GM21423 (cell line): ENCODE data around the gene TK2.
"Not testable (repeated sequence)": the region's sequence is repeated elsewhere in the genome, so short reads cannot be mapped to it uniquely, and the experiment has no call there.

Experiments
- ATAC-seq: cut with Tn5 transposase; IDR thresholded peaks from one replicate; pipeline ENCODE4 v1.9.1; 2021; ENCODE audit warnings: mild to moderate bottlenecking, moderate library complexity; ENCODE audit not compliant: unreplicated experiment

Gene TK2

DNA sequence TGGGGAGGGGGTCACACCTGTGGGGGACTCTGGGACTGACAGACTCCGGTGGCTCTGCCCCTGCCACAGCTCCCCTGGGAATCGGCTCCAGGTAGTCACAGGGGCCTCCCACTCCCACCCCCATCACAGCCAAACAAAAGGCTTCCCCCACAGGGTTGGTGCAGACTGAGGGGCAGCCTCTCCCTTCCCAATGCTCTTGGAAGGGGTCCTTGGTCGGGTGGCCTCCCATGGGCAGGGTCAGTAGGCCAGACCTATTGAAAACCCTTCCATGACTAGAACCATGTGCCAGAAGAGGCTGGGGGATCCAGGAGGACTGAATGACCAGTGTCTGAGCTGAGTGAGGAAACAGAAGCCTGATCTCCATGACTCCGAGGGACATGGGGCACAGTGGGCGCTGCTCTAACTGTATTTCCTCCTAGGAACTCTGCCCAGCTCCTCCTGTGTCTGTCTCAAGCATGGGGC lies 28.6 kb downstream of the TK2 start:
- ATAC-seq, result no peak

DNA sequence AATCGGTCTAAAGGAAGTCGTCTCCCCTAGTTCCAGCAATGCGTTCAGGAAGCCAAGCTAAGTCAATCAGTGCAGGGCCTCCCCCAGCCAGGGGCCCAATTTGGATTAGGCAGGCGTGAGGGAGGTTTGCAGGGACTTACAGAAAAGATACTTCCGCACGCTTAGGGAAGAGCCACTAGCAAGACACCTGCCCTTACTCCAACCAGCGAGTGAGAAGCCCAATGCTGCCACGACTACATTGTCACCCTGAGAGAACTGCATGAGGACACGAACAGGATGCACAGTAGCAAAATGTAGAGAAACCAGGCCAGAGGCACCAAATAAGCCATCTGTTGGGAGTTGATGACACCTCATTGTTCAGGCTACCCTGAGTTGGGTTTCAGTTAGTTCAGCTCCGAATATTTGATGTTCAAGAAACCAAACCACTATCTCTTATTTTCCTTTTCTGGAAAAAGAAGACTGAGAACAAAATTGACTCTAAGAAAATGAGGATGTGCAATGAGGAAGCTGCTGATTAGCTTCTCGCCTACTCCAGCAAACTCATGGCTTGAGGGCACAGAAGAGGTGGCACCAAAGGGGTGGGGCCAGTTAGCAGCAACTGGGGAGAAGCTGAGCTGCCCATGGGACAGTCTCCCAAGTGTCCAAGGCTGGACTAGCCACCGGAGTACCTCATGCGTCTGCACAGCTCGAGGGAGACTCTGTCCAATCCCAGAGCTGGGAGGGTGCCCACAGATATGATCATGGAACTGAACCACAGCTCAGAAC lies 29.3 kb downstream of the TK2 start:
- ATAC-seq, result no peak

DNA sequence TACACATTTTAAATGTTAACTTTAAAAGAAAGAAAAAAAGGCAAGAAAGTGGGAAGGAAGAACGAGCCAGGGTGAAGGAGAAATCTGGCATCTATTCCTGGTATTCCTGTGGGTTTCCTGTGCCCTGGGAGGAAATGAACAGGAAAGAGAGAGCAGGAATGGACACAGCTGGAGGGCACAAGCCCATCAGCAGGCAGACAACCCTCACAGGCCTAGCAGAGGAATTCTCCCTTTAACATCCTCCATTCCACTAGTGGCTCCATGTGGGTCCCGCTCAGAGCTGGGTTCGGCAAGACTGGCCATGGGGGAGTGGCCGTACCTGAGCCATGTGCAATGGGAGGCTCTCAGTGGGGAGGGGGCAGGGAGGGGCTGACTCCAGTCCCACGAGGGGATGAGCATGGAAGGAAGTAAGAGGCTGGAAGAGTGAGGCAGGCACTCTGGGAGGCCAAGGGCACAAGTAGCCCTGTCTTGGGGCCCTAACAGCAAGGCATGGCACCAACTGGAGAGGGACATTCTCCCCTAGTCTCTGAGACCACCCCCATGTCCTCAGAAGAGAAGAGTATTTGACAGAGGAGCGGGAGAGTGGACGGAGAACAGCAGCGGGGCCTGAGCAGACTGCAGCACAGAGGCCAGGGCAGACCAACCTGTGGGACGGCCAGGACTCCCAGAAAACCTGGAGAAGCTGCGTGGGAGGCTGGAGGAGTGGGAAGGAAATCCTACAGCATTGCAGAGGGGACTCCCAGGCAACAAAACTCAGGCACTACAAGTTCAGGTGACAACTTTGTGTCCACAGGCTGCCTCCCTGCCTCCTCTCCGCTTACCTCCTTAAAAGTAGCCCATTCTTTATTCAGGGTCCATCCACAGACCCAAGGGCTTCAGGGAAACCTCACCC lies 30.2 kb downstream of the TK2 start:
- no peak for ATAC-seq

DNA sequence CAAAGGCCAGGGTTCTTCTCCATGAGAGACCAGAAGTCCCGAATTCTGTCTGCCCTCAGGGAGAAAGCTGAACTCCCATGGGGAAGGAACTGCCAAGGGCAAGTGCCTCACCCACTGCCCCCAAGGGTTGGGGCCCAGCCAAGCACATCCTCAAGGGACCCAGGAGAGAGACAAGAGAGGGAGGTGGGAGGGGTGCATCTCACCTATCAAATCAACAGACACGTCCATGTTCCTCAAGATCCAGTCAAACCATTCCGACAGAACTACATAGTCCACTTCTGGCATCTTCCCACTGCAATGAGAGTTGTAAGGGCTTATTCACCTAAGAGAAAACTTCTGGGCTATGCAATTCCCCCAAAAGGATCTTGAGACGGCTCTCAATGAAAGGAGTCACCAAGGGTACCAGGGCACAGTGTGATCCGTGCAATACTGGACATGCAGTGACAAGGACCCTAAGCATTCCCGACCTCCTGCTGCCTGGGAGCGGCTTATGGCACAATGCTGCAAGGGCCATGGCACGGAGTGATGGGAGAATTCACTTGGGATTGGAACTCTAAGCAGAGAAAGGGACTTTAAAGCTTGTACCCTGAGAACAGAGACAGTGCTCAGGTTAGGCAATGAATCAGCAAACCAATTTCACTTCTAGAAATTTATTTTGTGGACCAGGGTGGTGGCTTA lies 32.2 kb downstream of the TK2 start:
- ATAC-seq, result no peak

DNA sequence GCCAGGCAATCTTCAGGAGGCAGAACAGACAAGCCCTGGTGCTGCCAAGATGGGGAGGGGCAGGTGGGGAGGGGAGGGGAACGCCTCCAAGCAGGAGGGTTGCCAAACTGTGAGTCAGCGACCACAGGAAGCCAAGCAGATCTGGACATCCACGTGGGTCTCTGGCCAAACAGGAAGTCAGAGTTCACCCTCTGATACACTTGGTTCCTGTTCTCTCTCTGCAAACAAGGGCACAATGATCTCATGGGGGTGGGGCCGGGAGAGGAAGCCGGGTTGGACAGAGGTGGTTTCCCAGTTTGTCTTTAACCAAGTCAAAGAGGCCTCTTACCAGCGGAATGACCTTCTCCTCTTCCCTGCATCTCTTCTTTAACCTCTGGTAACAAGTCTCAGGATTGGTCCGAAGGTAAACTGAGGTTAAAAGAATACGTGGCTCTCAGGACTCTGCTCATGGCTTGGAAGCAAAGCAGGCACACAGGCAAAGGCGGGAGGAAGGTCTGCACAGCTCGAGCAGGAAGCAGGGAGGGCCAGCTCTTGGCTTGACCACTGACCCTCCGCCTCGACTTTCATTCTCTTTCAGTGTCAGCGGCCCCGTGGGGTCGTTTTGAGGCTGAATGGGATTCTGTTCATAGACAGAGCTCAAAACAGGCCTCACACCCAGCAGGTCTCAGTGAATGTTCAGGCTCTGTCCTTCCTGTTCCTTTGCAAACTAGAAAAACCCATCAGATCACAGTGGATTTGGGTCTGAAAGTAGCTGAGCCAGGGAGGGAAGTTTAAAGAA lies 32.9 kb downstream of the TK2 start:
- peak; percentile 97 for ATAC-seq

DNA sequence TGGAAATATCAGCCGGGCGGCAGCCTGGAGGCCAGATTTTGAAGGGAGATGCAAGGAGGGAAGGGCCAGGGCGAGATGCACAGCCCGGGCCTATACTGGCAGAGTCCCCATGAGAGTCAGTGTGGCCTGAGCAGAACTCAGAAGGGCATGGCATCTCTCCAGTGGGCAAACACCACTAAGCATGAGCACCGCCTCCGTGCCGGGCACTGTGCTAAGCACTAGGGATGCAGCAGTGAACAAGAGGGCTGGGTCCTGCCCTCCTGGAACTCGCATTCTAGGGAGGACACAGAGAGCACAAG lies 33.5 kb downstream of the TK2 start:
- ATAC-seq, result no peak

DNA sequence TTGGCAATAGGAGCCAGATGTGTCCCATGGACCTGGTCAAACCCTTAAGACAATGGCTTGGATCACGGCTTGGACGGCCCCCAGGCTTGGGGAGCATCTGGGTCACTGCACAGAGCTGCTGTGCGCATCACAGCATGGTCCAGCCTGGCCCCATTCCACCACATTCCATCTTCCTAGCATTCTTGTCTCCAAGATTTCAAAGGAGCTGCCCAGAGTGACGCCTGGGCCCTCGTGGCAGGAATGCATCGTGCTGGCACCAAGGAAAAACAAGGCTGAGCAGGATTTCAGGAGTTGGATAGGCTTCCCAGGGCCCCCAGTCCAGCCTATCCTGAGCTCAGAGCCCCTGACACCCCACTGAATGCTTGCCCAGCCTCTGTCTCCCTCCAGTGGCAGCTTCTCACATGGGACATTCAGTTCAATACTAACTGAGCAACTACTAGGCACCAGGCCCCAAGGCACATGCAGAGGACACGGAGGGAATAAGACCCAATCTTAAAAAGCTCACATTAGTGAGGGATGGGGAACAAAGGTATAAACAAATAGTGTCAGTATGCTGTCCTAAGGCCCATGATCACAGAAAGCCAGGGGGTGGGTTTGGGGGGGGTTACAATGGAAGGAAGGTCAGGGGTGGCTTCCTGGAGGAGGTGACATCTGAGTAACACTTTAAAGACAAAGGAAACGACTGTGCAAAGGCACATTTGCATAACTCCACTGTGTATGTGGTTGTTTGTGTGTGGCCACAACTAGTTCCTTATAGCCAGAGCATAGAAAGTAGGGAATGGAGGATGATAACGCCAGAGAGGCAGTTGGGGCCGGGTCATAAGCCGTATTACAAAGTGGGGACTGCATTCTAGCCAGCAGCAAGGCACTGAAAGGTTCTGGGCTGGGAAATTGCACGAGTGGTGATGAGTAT lies 34.1 kb downstream of the TK2 start:
- no peak for ATAC-seq

DNA sequence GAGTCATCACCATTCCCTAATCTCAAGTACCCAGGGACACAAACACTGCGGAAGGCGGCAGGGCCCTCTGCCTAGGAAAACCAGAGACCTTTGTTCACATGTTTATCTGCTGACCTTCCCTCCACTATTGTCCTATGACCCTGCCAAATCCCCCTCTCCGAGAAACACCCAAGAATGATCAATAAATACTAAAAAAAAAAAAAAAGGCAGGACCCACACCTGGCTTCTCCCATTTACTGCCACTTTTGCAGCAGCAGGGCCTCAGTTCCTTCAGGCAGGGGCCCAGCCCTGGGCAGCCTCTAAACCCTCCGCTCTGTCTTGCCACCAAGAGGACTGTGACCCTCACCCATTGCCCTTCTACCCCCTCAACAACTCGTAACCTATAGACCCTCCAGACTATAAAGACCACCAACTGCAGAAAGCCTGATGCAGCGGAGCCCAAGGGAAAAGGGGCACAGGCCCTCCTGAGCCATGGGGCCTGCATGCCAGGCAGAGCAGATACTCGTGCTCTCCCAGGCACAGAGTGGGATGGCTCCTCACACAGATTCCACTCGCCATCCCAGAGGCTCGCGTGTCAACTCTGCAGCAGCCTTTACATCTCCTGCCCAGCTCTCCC lies 34.8 kb downstream of the TK2 start:
- not testable (repeated sequence) for ATAC-seq

DNA sequence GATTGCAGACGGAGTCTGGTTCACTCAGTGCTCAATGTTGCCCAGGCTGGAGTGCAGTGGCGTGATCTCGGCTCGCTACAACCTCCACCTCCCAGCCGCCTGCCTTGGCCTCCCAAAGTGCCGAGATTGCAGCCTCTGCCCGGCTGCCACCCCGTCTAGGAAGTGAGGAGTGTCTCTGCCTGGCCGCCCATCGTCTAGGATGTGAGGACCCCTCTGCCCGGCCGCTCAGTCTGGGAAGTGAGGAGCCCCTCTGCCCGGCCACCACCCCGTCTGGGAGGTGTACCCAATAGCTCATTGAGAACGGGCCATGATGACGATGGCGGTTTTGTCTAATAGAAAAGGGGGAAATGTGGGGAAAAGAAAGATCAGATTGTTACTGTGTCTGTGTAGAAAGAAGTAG lies 35.5 kb downstream of the TK2 start:
- not testable (repeated sequence) for ATAC-seq

DNA sequence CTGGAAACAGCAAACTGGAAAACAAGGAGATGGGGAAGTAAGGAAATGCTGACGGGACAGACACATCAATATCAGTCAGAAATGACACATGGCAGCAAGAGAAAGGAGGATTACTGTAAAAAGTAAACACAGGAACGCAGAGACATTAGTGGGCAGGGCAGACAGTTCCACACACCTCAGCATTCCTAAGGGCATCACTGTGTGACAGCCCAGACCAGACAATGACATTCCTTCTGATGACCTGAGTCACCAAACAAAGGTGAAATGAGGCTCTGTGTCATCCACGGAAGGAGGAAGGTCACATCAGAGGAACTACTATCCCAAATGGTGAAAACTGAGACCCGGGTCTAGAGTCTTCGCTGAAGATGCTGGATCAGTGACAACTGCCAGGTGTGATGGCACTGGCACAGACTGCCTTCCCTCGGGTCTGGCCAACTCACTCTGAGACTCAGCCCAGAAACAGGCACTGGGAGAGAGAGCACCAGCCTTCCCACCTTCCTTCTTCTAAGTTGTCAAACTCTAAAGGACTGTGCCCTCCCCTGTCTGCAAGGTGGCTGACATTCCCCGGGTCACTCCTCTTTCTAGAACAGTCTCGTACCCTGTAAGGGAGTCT lies 36.7 kb downstream of the TK2 start:
- ATAC-seq, result no peak

DNA sequence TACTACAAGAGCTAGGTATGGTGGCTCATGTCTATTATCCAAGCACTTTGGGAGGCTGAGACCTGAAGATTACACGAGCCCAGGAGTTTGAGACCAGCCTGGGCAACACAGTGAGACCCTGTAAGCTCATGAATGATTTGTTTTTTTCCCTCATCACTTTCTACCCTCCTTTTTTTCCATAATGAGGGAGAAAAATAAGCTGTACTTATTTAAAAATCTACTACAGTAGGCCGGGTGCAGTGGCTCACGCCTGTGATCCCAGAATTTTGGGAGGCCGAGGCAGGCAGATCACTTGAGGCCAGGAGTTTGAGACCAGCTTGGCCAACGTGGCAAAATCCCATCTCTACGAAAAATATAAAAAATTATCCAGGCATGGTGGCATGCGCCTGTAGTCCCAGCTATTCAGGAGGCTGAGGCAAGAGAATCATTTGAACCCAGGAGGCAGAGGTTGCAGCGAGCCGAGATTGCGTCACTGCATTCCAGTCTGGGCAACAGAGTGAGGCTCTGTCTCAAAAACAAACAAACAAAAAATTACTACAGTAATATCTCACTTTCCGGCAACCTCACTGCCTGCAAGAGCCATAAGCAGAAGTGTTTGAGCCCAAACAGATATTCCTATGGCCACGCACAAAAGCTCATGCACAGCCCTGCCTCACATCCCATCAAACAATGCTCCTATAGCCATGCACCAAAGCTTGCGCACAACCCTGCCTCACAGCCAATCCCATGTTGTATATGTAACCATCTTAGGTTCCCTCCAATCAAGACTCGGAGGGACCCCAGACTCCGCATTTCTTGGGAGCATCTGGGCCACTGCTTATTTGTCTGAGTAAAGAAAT lies 37.4 kb downstream of the TK2 start:
- ATAC-seq, result no peak

DNA sequence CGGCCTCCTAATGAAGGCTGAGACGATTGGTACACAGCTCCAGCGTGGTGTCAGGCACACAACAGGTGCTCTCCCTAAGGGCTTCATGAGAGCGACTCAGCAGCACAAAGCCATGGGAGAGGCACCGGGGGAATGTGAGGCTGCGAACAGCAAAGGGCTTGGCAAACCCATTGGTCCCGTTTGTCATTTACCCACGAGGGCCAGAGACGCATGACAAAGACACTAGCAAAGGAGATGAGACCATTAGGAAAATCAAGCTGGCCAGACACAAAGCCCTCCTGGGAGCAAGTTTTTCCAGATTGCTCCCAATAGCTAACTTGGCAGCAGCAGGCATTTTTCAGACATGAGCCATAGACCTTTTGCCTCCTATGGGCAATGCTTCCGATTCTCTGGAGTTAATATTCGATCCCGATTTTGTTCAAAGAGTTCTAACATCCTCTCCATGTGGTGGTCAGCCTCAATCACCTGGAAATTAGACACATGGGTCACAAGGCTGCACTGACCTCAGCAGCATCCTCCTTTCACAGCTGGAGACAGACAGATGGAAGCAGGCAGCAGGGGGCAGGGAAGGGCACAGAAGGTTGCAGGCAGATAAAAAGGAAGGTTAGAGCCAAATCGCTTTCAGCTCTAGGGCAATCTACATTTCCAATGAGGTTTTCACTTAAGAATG lies 38.2 kb downstream of the TK2 start:
- no peak for ATAC-seq

DNA sequence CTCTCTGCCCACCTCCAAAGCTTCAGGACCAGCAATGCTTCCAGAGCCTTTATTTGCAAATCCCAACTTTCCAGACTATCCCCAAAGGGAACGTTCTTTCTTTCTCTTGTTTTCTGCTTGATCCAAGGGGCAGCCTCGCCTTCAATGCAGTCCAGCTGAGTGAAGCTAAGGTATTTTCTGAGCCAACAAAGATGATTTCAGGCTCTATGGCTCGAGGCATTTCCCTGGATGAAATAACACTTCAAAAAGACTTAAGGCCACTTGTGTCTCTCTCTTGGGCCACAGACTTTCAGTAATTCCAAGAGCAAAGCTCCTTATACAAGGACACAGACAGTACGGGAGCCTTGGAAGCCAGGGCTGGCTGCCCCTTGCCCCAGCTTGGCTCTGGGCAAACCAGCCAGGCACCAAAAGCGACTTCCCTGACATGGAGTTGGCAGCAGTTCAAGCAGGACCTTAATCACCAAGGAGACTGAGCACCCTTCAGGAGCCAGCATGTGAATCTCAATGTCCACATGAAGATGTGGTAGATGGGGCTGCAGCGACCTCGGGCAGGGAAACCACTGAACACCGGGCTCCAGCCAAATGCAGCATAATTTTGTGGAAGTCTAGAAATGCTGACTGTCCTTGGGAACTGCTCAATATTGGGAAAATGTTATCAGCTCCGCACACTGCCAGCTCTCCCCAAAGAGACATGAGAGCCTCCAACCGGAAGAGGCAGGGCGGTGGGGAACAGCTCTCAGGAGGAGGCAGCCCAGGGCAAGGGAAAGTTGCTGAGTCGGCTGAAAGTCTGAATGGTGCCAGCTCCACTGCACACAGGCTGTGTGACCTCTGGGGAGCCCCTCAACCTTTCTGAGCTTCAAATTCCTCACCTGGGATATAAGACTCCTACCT lies 39.0 kb downstream of the TK2 start:
- ATAC-seq, result no peak

DNA sequence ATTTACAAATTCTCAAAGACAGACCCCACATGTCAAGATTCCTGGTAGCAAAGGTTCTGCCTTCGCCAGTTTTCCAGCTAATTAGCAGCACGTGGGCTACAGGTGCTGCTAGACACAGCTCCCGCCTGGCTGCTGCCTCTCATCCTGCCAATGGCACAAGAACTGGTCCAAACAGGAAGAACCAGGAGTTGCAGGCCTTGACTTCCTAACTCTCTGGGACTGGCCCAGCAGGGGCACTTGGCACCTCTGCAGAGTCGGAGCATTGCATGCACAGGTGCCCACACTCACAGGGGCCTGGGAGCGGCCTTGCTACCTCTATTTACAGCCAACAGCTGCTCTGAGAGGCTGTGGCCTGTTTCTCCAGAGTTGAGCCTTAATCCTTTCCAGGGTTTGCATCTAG lies 39.6 kb downstream of the TK2 start:
- ATAC-seq, result no peak

DNA sequence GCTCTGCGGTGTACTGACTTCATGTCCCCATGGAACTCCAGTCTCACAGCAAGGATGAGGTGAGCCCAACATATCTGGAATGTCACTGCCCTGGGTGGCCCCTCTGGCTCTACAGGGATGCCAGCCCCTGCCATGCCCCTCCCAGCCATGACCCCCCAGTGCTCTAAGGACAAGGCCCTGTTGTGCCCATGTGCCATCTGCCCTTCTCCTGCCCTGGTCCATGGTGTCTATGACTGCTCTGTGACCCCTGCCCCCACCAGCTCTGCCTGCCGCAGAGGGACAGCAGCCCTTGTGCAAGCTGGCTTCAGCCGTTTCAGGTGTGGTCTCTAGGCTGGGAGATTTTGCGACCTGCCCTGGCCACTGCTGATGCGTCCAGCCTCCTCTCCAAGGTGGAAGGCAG lies 40.3 kb downstream of the TK2 start:
- ATAC-seq, result no peak

DNA sequence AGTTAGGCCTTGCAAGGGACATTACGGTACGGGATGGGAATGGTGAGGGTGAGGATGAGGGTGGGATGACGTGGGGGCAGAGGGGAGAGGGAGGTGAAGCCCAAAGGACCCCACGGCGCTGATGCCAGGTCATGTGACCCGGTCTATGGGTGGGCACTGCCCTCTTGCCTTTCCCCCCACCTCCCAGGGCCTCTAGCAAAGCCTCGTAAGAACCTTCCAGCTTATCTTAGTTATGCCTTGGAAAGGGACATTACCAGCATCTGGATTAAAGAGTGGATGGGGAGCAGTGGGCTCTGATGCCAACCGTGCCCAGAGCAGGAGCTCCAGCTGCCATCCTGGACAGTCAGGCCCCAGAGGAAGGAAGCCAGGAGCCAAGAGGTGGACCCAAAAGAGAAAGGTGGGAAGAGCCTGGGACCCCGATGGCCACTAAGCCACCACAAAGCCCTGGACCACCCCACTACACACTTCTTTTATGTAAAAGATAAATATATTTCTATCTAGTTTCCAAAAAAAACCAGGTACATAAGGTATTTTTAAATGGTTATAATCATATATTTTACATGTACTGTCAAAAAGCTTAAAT lies 40.9 kb downstream of the TK2 start:
- ATAC-seq, result no peak
